HK-2 (cell line): ENCODE results near the gene NOP16.

ENCODE experiments used
- DNase-seq: peaks from one replicate; pipeline ENCODE4 v3.0.0-alpha.2; 2018; ENCODE audit not compliant: unreplicated experiment

Gene NOP16

GRCh38 chr5:176360894-176361436 lies 27.4 kb downstream of the NOP16 start:
- DNase-seq = peak; percentile 14

GRCh38 chr5:176359658-176360057 lies 28.7 kb downstream of the NOP16 start:
- DNase-seq = no peak

- no peak for DNase-seq
These were observed 32.2 kb downstream of the NOP16 start for GRCh38 chr5:176356179-176356566.

GRCh38 chr5:176355400-176356178 lies 32.8 kb downstream of the NOP16 start:
- no peak for DNase-seq

- no peak for DNase-seq
These were observed 34.9 kb downstream of the NOP16 start for GRCh38 chr5:176353533-176353932.

- DNase-seq = no peak
These were observed 36.1 kb downstream of the NOP16 start for GRCh38 chr5:176352116-176352878.

- no peak for DNase-seq
These were observed 38.0 kb downstream of the NOP16 start for GRCh38 chr5:176350416-176350815.

- no peak for DNase-seq
These were observed 45.5 kb downstream of the NOP16 start for GRCh38 chr5:176342766-176343458.

GRCh38 chr5:176342158-176342483 lies 46.3 kb downstream of the NOP16 start:
- DNase-seq = no peak

- DNase-seq = no peak
These were observed 46.9 kb downstream of the NOP16 start for GRCh38 chr5:176341325-176342157.

- DNase-seq = no peak
These were observed 49.1 kb downstream of the NOP16 start for GRCh38 chr5:176339304-176339703.

- DNase-seq = no peak
These were observed 50.5 kb downstream of the NOP16 start for GRCh38 chr5:176337913-176338312.

- DNase-seq = no peak
These were observed 54.2 kb downstream of the NOP16 start for GRCh38 chr5:176334031-176334770.
